K562 (cell line): ENCODE results near the gene ASB6. TPM values are rescaled to one million over a fixed set of nuclear protein-coding genes. Genes with fewer than 3 reads are reported as not detected.
A peak's percentile ranks its signal among the peaks of the same experiment; 100 is the strongest.

Experiments
- ATAC-seq: fragments of 200-7000 bp; cut with Tn5 transposase; 3 replicates; pipeline ENCODE4 v1.9.1; 2020; ENCODE audit warnings: moderate library complexity
- BruUV-seq: library from RNA; stranded (reverse); fragments of 400-500 nt; replicated peaks from 2 replicates; lab custom pipeline; 2021; lab: Mats Ljungman, UMichigan
- CTCF ChIA-PET: fragments of 300-600 bp; formaldehyde crosslinking; extraction: SDS; loops from one replicate; lab custom pipeline; 2021; ENCODE audit warnings: low intra/inter-chr PET ratio; lab: Yijun Ruan, JAX
- POLR2A ChIA-PET: fragments of 300-600, 350-650 bp; sonication (Branson Sonifier 250); formaldehyde crosslinking; extraction: SDS; loops from one replicate; lab custom pipeline; 2021; ENCODE audit warnings: antibody characterized with exemption, inconsistent platforms; lab: Yijun Ruan, JAX
- DNase-seq, 4 experiments: peaks; one replicate each; pipeline versions ENCODE4 v3.0.0 to v3.0.0-alpha.2; 2011 to 2018; ENCODE audit warnings: low spot score in 3 of 4, mixed read lengths in 3 of 4; ENCODE audit errors: extremely low read depth in 1 of 4
- FAIRE-seq: peaks from 2 replicates; lab custom pipeline; 2011; peaks lifted over from hg19 to GRCh38; lab: Jason Lieb, UNC
- H2AFZ ChIP-seq: 2 replicates; pipeline ENCODE4 v1.6.0; 2011; ENCODE audit warnings: low read depth, low read length, control low read depth, inconsistent platforms
- H3K27ac ChIP-seq: fragments of 200-600 bp; 3 replicates; pipeline ENCODE4 v1.8.0; 2011; ENCODE audit warnings: low read depth, mild to moderate bottlenecking, control low read depth, inconsistent platforms, low read length, moderate library complexity, mixed read lengths; ENCODE audit errors: extremely low read depth
- H3K27me3 ChIP-seq, 2 experiments: fragments of 300-600 bp in 1 of 2; 2 replicates in 1 of 2; 3 replicates in 1 of 2; pipeline versions ENCODE4 v1.6.0 to v1.8.0; 2011; ENCODE audit warnings: inconsistent platforms in 2 of 2, low read length in 2 of 2, mild to moderate bottlenecking in 1 of 2, mixed read lengths in 1 of 2, moderate library complexity in 1 of 2; ENCODE audit not compliant: control insufficient read depth in 2 of 2, insufficient read depth in 2 of 2
- H3K36me3 ChIP-seq: fragments of 300-600 bp; 3 replicates; pipeline ENCODE4 v1.8.0; 2011; ENCODE audit warnings: mild to moderate bottlenecking, low read length, inconsistent platforms; ENCODE audit not compliant: control insufficient read depth, insufficient read depth
- H3K4me1 ChIP-seq, 2 experiments: fragments of 200-600 bp in 1 of 2; replicated peaks in 1 of 2; 2 replicates in 1 of 2; 3 replicates in 1 of 2; pipeline versions ENCODE4 v1.5.1 to v1.8.0; 2011; ENCODE audit warnings: inconsistent platforms in 2 of 2, low read length in 2 of 2, mild to moderate bottlenecking in 1 of 2, mixed read lengths in 1 of 2, moderate library complexity in 1 of 2; ENCODE audit not compliant: control insufficient read depth in 2 of 2, insufficient read depth in 2 of 2
- H3K4me2 ChIP-seq: 2 replicates; pipeline ENCODE4 v1.6.1; 2011; ENCODE audit warnings: low read length, control low read depth, inconsistent platforms, mixed read lengths; ENCODE audit not compliant: insufficient read depth
- H3K4me3 ChIP-seq: fragments of 200-600 bp; sonication (generic), shearing (Covaris generic); 2 replicates; pipeline ENCODE4 v1.5.1; 2016; ENCODE audit warnings: control low read depth, inconsistent platforms
- H3K79me2 ChIP-seq: fragments of 200-600 bp; 3 replicates; pipeline ENCODE4 v1.8.0; 2011; ENCODE audit warnings: low read length, inconsistent platforms; ENCODE audit not compliant: control insufficient read depth, insufficient read depth
- H3K9ac ChIP-seq, 2 experiments: 2 replicates each; pipeline versions ENCODE4 v1.6.0 to v1.6.1; 2011; ENCODE audit warnings: low read depth in 2 of 2, low read length in 2 of 2, control low read depth in 1 of 2, inconsistent platforms in 1 of 2, mild to moderate bottlenecking in 1 of 2, mixed read lengths in 1 of 2; ENCODE audit not compliant: insufficient read depth in 1 of 2
- H3K9me1 ChIP-seq: one replicate; pipeline ENCODE4 v1.6.0; 2011; ENCODE audit warnings: inconsistent platforms, mild to moderate bottlenecking, low read length, moderate library complexity; ENCODE audit not compliant: control insufficient read depth, insufficient read depth
- H3K9me3 ChIP-seq: replicated peaks from 2 replicates; pipeline ENCODE4 v1.5.1; 2011; ENCODE audit warnings: low read depth, low read length, inconsistent platforms; ENCODE audit not compliant: control insufficient read depth, insufficient read depth
- H4K20me1 ChIP-seq: replicated peaks from 2 replicates; pipeline ENCODE4 v1.6.1; 2011; ENCODE audit warnings: low read length, inconsistent platforms, mixed read lengths; ENCODE audit not compliant: control insufficient read depth, insufficient read depth
- ARID3A ChIP-seq: IDR thresholded peaks from 2 replicates; pipeline ENCODE4 v1.6.1; 2012; ENCODE audit warnings: low read depth, low read length, improper control_type of control experiment, borderline replicate concordance
- CHD2 ChIP-seq: IDR thresholded peaks from 2 replicates; pipeline ENCODE4 v1.6.1; 2011; ENCODE audit warnings: low read depth, low read length
- DIDO1 ChIP-seq: fragments of 450-650 bp; IDR thresholded peaks from 2 replicates; pipeline ENCODE4 v1.6.1; 2016; ENCODE audit warnings: low read depth, missing biosample characterization, missing genetic modification characterization
- FOXM1 ChIP-seq, 2 experiments: fragments of 450-650 bp in 1 of 2; sonication (generic) in 1 of 2; formaldehyde crosslinking in 1 of 2; IDR thresholded peaks; 2 replicates each; pipeline versions ENCODE4 v1.6.1 to v1.9.0; 2017 to 2022; ENCODE audit warnings: low read depth in 2 of 2, mild to moderate bottlenecking in 2 of 2, missing genetic modification reagents in 1 of 2, moderate library complexity in 1 of 2
- HDGF ChIP-seq: fragments of 450-650 bp; IDR thresholded peaks from 2 replicates; pipeline ENCODE4 v1.6.1; 2016
- ILF3 ChIP-seq: fragments of 450-650 bp; IDR thresholded peaks from 2 replicates; pipeline ENCODE4 v1.6.1; 2018; ENCODE audit warnings: antibody characterized with exemption, mild to moderate bottlenecking, moderate library complexity, borderline replicate concordance
- KDM5B ChIP-seq: fragments of 200-600 bp; sonication (generic); IDR thresholded peaks from 2 replicates; pipeline ENCODE4 v1.6.1; 2012; ENCODE audit warnings: low read depth, mild to moderate bottlenecking, moderate library complexity, low read length, control low read depth, inconsistent platforms; ENCODE audit not compliant: insufficient replicate concordance
- PHF8 ChIP-seq: fragments of 200-600 bp; sonication (generic); IDR thresholded peaks from 2 replicates; pipeline ENCODE4 v1.6.1; 2012; ENCODE audit warnings: mixed run types, mild to moderate bottlenecking, inconsistent platforms, low read length, moderate library complexity, borderline replicate concordance
- XRCC5 ChIP-seq: fragments of 200-400 bp; formaldehyde crosslinking; IDR thresholded peaks from 2 replicates; pipeline ENCODE4 v1.6.1; 2017; ENCODE audit warnings: low read depth, mild to moderate bottlenecking, low read length
- ZNF140 ChIP-seq: fragments of 250-450 bp; sonication (Bioruptor Pico); IDR thresholded peaks from 2 replicates; pipeline ENCODE4 v1.8.0; 2021; ENCODE audit warnings: moderate library complexity, mild to moderate bottlenecking, inconsistent platforms
- ZNF395 ChIP-seq: fragments of 200-800 bp; sonication (Bioruptor generic); IDR thresholded peaks from 2 replicates; pipeline ENCODE4 v1.6.1; 2017; ENCODE audit warnings: missing genetic modification characterization, missing compliant biosample characterization
- ZNF785 ChIP-seq: fragments of 250-450 bp; sonication (Bioruptor Pico); IDR thresholded peaks from 2 replicates; pipeline ENCODE4 v1.4.0; 2020; ENCODE audit warnings: mild to moderate bottlenecking
- WGBS: fragments of 100-300 bp; shearing (Covaris generic); methylation state at CpG from one replicate; pipeline ENCODE4 v1.1.6; 2016; ENCODE audit warnings: low coverage, mixed read lengths; ENCODE audit not compliant: insufficient coverage; ENCODE audit errors: missing lambda C conversion rate; 5-methylcytosine and 5-hydroxymethylcytosine counted together
- in situ Hi-C: fragments of 300-500 bp; cut with MboI; formaldehyde crosslinking; loops from 4 replicates; pipeline ENCODE4 v1.15.0; 2018; ENCODE audit warnings: inconsistent platforms, mixed read lengths
- intact Hi-C: fragments of 100-400 bp; cut with micrococcal nuclease; formaldehyde crosslinking; loops from 2 replicates; pipeline ENCODE4 v1.14.2; 2022
- polyA plus RNA-seq, 8 experiments: library from polyadenylated mRNA; depleted of rRNA in 4 of 8; stranded (reverse) in 5 of 8; unstranded in 3 of 8; fragments of >200 nt; fragmentation: Nextera tagmentation in 2 of 8; fragmentation: Illumina TruSeq in 1 of 8; extraction: Ambion mirVana in 2 of 8; extraction: Trizol in 1 of 8; gene quantifications; 2 replicates each; pipeline versions ENCODE4 v1.2.1 to v1.2.3, GENCODE V29; 2011 to 2014; ENCODE audit warnings: inconsistent platforms in 1 of 8, missing spikeins in 1 of 8
- total RNA-seq, 7 experiments: library from RNA; depleted of rRNA in 6 of 7; stranded (reverse); fragments of >200 nt in 6 of 7; fragmentation: Illumina TruSeq in 2 of 7; extraction: Trizol in 2 of 7; gene quantifications; 2 replicates each; pipeline versions ENCODE4 v1.2.1 to v1.2.3, GENCODE V29; 2011 to 2021; ENCODE audit warnings: low replicate concordance in 1 of 7

Gene ASB6
- total and polyA plus RNA-seq, 9 of the 15 experiments (the other 6 are each of a cell fraction or from before 2014, with no cell fraction given), result 0.92 to 17.8 (median 11.3) TPM

DNA sequence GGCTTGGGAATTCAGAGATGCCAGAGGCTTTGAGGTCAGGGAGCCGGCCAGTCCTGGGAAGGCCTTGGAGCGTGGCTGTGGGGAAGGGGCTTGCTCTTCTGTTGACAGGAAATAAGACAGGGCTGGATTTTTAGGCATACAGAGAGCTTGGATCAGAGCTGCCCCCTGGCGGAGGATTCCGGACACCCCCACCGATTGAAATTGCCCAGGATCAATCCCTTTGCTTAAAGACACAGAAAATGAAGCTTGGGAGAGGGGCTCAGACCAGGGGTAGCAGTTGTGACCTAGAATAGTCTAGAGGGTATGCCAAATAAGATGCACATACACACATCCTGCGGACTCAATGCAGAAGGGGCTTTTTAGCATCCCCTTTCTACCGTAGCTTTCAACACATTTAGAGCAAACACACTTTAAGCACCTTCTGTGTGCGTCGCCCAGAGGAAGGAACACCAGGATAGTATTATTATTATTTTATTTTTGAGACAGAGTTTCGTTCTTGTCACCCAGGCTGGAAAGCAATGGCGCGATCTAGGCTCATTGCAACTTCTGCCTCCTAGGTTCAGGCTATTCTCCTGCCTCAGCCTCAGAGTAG, 17.7 kb downstream of the ASB6 start:
- Histone ChIP-seq H2AFZ (peak overlapping the region; percentile 88), H4K20me1 (peaks cover 26% of the 10 kb centered on the region), H3K9ac (no peak overlapping the region), H3K4me3 (no peak overlapping the region), H3K4me2 (no peak overlapping the region), H3K27ac (no peak overlapping the region), H3K4me1 (peaks cover 28 to 48% of the 10 kb centered on the region in 2 experiments), H3K9me3 (no peaks in the 10 kb centered on the region), H3K9me1 (no peaks in the 10 kb centered on the region), H3K36me3 (peaks cover 20% of the 10 kb centered on the region), H3K27me3 (peaks cover 0 to 15% of the 10 kb centered on the region in 2 experiments; a peak in 2 of 5 replicates), H3K79me2 (peaks cover 33% of the 10 kb centered on the region)
- in situ Hi-C loops, result loop anchor here (25.0 kb wide), 1 partner anchor 287 kb away; no protein-coding TSS in a partner anchor
- peak; percentile 54 to 79 (median 68) for DNase-seq
- 25% methylated on average over 11 of the region's 12 CpGs for whole genome bisulfite sequencing
- FAIRE-seq, result peak; percentile 76
- POLR2A ChIA-PET, result interaction anchor here (0.6 to 2.8 kb wide), 9 partner anchors 10 to 532 kb away, joined by 3 to 18 read pairs (median 4); no protein-coding TSS in a partner anchor
- ATAC-seq, result peak; percentile 53
- BruUV-seq, result no TSS peak
- CTCF ChIA-PET, result interaction anchor here (1.7 to 1.9 kb wide), 2 partner anchors 13 to 493 kb away, joined by 8 to 11 read pairs; no protein-coding TSS in a partner anchor
- intact Hi-C loops, result loop anchor here (1.0 kb wide), 2 partner anchors 13 to 485 kb away; no protein-coding TSS in a partner anchor
- TF ChIP-seq ILF3 (no peak), ZNF140 (no peak), PHF8 (no peak), DIDO1 (tag) (no peak), KDM5B (no peak), ARID3A (0 out of 2 replicates have a peak, but pooled peaks have one; percentile 41), CHD2 (no peak), ZNF785 (CRISPR knock-in tag) (no peak), FOXM1 (IDR thresholded peaks at IDR 0.05; ENCODE audit: low read depth) (no peak), FOXM1 (CRISPR knock-in tag; IDR thresholded peaks at IDR 0.05; ENCODE audit: low read depth) (no peak), ZNF395 (CRISPR knock-in tag) (peak; percentile 30; the same call in 1 of the 2 replicates), HDGF (no peak), XRCC5 (0 out of 2 replicates have a peak, but pooled peaks have one; percentile 41)
